ENCODE results near the gene TXN. TPM values are rescaled to one million over a fixed set of nuclear protein-coding genes. Genes with fewer than 3 reads are reported as not detected.

Gene TXN
- total RNA-seq, 4 donors from 2014 or later: 85.5 to 274 (median 123) TPM

DNA sequence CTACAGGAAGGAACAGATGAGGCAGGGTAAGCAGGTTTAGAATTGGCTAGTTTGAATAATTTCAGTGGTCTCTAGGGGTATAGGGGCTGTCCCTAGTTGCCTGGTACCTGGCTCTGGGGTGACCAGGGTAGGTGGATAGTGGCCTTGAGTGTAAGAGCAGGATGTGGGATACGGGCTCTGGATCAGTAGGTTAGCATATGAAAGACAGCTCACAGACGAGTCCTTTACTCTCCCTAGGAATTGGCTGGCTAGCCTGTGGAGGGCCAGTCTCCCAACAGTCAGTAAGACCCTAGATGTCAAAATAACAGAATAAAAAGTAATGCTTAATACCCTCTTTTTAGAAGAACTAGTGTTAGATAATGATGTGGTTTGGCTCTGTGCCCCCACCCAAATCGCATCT lies 31.7 kb downstream of the TXN start:
- TF ChIP-seq, protein P1, sequence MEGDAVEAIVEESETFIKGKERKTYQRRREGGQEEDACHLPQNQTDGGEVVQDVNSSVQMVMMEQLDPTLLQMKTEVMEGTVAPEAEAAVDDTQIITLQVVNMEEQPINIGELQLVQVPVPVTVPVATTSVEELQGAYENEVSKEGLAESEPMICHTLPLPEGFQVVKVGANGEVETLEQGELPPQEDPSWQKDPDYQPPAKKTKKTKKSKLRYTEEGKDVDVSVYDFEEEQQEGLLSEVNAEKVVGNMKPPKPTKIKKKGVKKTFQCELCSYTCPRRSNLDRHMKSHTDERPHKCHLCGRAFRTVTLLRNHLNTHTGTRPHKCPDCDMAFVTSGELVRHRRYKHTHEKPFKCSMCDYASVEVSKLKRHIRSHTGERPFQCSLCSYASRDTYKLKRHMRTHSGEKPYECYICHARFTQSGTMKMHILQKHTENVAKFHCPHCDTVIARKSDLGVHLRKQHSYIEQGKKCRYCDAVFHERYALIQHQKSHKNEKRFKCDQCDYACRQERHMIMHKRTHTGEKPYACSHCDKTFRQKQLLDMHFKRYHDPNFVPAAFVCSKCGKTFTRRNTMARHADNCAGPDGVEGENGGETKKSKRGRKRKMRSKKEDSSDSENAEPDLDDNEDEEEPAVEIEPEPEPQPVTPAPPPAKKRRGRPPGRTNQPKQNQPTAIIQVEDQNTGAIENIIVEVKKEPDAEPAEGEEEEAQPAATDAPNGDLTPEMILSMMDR (IDR thresholded peaks at IDR 0.05; ENCODE audit: low read depth): no peak

GRCh38 chr9:110220809-110221208 lies 35.5 kb downstream of the TXN start:
- TF ChIP-seq, protein P1 (IDR thresholded peaks at IDR 0.05; ENCODE audit: low read depth): no peak

DNA sequence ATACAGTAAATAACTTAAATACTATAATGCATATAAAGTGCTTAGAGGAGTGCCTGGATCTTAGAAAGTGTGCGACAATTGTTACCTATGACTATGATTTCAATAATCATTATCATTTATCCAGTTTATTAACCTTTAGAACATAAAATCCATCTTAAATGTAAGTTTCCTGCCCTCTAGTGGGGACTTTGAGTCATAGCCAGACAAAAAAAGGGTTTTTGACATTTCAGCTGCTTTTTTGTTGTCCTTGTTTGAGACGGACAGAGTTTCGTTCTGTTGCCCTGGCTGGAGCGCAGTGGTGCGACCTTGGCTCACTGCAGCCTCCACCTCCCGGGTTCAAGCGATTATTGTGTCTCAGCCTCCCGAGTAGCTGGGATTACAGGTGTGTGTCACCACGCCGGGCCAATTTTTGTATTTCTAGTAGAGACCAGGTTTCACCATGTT lies 38.6 kb downstream of the TXN start:
- TF ChIP-seq, protein P1 (IDR thresholded peaks at IDR 0.05; ENCODE audit: low read depth): no peak

GRCh38 chr9:110214586-110215355 lies 41.5 kb downstream of the TXN start:
- TF ChIP-seq, protein P1 (IDR thresholded peaks at IDR 0.05; ENCODE audit: low read depth): no peak

DNA sequence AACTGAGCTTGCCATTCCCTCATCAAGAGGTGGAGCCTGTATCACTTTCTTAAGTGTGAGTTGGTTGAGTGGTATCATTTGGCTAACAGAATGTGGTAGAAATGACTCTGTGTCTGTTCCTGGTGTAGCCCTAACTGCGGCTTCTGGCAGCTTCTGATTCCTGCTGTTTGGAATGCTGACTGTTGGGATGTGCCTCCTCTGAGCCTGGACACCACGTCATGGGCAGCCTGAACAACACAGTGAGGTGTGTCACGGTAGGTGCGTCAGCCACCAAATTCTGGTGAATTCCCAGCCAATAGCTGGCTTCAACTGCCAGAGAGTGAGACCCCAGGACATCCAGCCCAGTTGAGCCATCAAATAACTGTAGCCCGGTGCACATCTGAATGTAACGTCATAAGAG lies 42.2 kb downstream of the TXN start:
- TF ChIP-seq, protein P1 (IDR thresholded peaks at IDR 0.05; ENCODE audit: low read depth): no peak

DNA sequence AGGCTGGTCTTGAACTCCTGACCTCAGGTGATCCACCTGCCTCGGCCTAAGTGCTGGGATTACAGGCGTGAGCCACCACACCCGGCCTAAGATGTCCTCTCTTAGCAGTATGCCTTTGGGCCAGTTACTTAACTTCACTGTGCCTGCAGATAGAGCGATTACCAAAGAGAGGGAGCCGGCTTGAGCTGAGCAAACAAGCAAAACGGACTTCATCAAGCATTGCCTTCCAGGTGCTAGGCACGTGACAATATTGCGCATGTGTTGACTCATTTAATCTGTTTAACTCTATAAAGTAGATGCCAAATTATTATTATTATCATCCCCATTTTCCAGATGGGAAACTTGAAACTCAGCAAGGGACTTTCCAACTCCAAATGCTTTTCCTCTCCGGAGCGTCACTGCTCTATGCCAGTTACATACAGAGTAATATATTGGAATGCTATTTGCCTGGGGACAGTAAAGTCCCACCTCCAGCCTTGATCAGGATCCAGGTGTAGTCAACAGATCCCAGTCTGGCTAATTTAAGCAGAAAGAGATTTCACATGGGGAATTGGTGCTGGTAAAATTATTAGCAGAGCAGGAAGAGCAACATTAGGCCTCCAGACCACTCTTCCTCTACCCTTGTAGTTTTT lies 42.8 kb downstream of the TXN start:
- TF ChIP-seq, protein P1 (IDR thresholded peaks at IDR 0.05; ENCODE audit: low read depth): no peak

- TF ChIP-seq, protein P1 (IDR thresholded peaks at IDR 0.05; ENCODE audit: low read depth): no peak
Measured at GRCh38 chr9:110208031-110208430, 48.3 kb downstream of the TXN start, which contains the start of gene C9orf152. C9orf152 (minus strand) TSS chr9:110208159; CDS start chr9:110207579, 580 bp downstream.
